CD14-positive monocyte (primary cell): ENCODE results near the gene SLC9A7. TPM values are rescaled to one million over a fixed set of nuclear protein-coding genes. Genes with fewer than 3 reads are reported as not detected.

Source experiments
- DNase-seq, 3 donors: peaks; one replicate each; pipeline ENCODE4 v3.0.0-alpha.2; 2011 to 2022
- H2AFZ ChIP-seq: 2 replicates; pipeline ENCODE4 v1.6.0; 2012; ENCODE audit warnings: mild to moderate bottlenecking, low read depth, low read length, inconsistent platforms; ENCODE audit not compliant: insufficient read depth, poor library complexity, severe bottlenecking
- H3K27ac ChIP-seq, 2 donors: 1 replicate in 1 of 2; 2 replicates in 1 of 2; pipeline ENCODE4 v1.5.1; 2012 to 2013; ENCODE audit warnings: low read length in 2 of 2, control low read depth in 1 of 2, inconsistent platforms in 1 of 2, low read depth in 1 of 2, mild to moderate bottlenecking in 1 of 2
- H3K27me3 ChIP-seq, 2 donors: one replicate each; pipeline versions ENCODE4 v1.6.0 to v1.6.1; 2011 to 2013; ENCODE audit warnings: low read length in 2 of 2; ENCODE audit not compliant: control insufficient read depth in 2 of 2, insufficient read depth in 2 of 2
- H3K36me3 ChIP-seq, 2 donors: replicated peaks in 1 of 2; 1 replicate in 1 of 2; 2 replicates in 1 of 2; pipeline versions ENCODE4 v1.5.1 to v1.6.1; 2012 to 2013; ENCODE audit warnings: low read length in 2 of 2, control low read depth in 1 of 2, inconsistent platforms in 1 of 2, mild to moderate bottlenecking in 1 of 2; ENCODE audit not compliant: insufficient read depth in 2 of 2, control insufficient read depth in 1 of 2
- H3K4me1 ChIP-seq, 2 donors: 1 replicate in 1 of 2; 2 replicates in 1 of 2; pipeline versions ENCODE4 v1.5.1 to v1.6.1; 2012 to 2013; ENCODE audit warnings: low read length in 2 of 2, control low read depth in 1 of 2, inconsistent platforms in 1 of 2, mild to moderate bottlenecking in 1 of 2, moderate library complexity in 1 of 2; ENCODE audit not compliant: insufficient read depth in 2 of 2, control insufficient read depth in 1 of 2
- H3K4me2 ChIP-seq: replicated peaks from 2 replicates; pipeline ENCODE3; 2012; ENCODE audit warnings: low read length, moderate library complexity, mild to moderate bottlenecking; ENCODE audit not compliant: poor library complexity, severe bottlenecking; ENCODE audit errors: extremely low read depth
- H3K4me3 ChIP-seq, 3 experiments: fragments of 200-600 bp in 1 of 3; sonication (generic) in 1 of 3; replicated peaks in 1 of 3; 1 replicate in 2 of 3; 2 replicates in 1 of 3; pipeline ENCODE4 v1.5.1; 2011 to 2013; ENCODE audit warnings: low read length in 3 of 3, mild to moderate bottlenecking in 3 of 3, control low read depth in 2 of 3, low read depth in 2 of 3, inconsistent platforms in 1 of 3, moderate library complexity in 1 of 3
- H3K79me2 ChIP-seq: 2 replicates; pipeline ENCODE4 v1.6.0; 2012; ENCODE audit warnings: mild to moderate bottlenecking, control low read depth, inconsistent platforms, low read length, moderate library complexity; ENCODE audit not compliant: insufficient read depth
- H3K9ac ChIP-seq: 2 replicates; pipeline ENCODE4 v1.6.0; 2017; ENCODE audit warnings: low read length, mild to moderate bottlenecking; ENCODE audit not compliant: insufficient read depth, poor library complexity, severe bottlenecking
- H3K9me3 ChIP-seq, 2 donors: replicated peaks in 1 of 2; 1 replicate in 1 of 2; 2 replicates in 1 of 2; pipeline versions ENCODE4 v1.5.1 to v1.6.1; 2012 to 2013; ENCODE audit warnings: low read length in 2 of 2, control low read depth in 1 of 2; ENCODE audit not compliant: control insufficient read depth in 1 of 2, insufficient read depth in 1 of 2
- H4K20me1 ChIP-seq: 2 replicates; pipeline ENCODE4 v1.6.0; 2012; ENCODE audit warnings: mild to moderate bottlenecking, low read length, control low read depth, moderate library complexity; ENCODE audit not compliant: insufficient read depth
- H3K27ac Mint-ChIP-seq, 7 donors: one replicate each; pipeline ENCODE4 v1.8.0; 2020; ENCODE audit warnings: mild to moderate bottlenecking in 7 of 7, mixed read lengths in 7 of 7, moderate library complexity in 6 of 7, inconsistent platforms in 2 of 7
- H3K27me3 Mint-ChIP-seq, 3 donors: one replicate each; pipeline ENCODE4 v1.8.0; 2021 to 2022; ENCODE audit warnings: low read depth in 3 of 3, mild to moderate bottlenecking in 3 of 3, mixed read lengths in 3 of 3, moderate library complexity in 3 of 3, inconsistent platforms in 1 of 3
- H3K36me3 Mint-ChIP-seq, 2 donors: one replicate each; pipeline ENCODE4 v1.8.0; 2020; ENCODE audit warnings: mixed read lengths in 2 of 2, inconsistent platforms in 1 of 2, mild to moderate bottlenecking in 1 of 2
- H3K4me1 Mint-ChIP-seq: one replicate; pipeline ENCODE4 v1.8.0; 2020; ENCODE audit warnings: mild to moderate bottlenecking, mixed read lengths
- H3K4me3 Mint-ChIP-seq, 2 donors: one replicate each; pipeline ENCODE4 v1.8.0; 2020; ENCODE audit warnings: mild to moderate bottlenecking in 2 of 2, mixed read lengths in 2 of 2, moderate library complexity in 1 of 2
- H3K9me3 Mint-ChIP-seq, 7 donors: one replicate each; pipeline ENCODE4 v1.8.0; 2020 to 2022; ENCODE audit warnings: mixed read lengths in 7 of 7, mild to moderate bottlenecking in 6 of 7, moderate library complexity in 6 of 7, inconsistent platforms in 2 of 7
- WGBS: methylation state at CpG from one replicate; pipeline ENCODE4 v1.1.5; 2013; ENCODE audit warnings: missing lambda C conversion rate; ENCODE audit not compliant: insufficient coverage; 5-methylcytosine and 5-hydroxymethylcytosine counted together
- intact Hi-C, 2 donors: fragments of 100-400 bp; cut with micrococcal nuclease; formaldehyde crosslinking; loops; one replicate each; pipeline versions ENCODE4 v1.15.0 to v1.15.1; 2023
- polyA plus RNA-seq, 3 donors: library from polyadenylated mRNA; depleted of rRNA in 1 of 3; unstranded in 2 of 3; stranded (reverse) in 1 of 3; fragments of 300-500 nt in 2 of 3; fragments of >200 nt in 1 of 3; fragmentation: Illumina TruSeq in 2 of 3; gene quantifications; 1 replicate in 2 of 3; 2 replicates in 1 of 3; pipeline ENCODE4 v1.2.3, GENCODE V29; 2012 to 2021
- TF ChIP-seq, protein P1 (sequence below): fragments of 200-600 bp; IDR thresholded peaks from one replicate; pipeline ENCODE4 v1.8.0; 2022; ENCODE audit warnings: antibody characterized with exemption, mild to moderate bottlenecking

The SLC9A7 gene
- polyA plus RNA-seq, 3 donors, result 0.73 to 2.0 (median 1.0) TPM

DNA sequence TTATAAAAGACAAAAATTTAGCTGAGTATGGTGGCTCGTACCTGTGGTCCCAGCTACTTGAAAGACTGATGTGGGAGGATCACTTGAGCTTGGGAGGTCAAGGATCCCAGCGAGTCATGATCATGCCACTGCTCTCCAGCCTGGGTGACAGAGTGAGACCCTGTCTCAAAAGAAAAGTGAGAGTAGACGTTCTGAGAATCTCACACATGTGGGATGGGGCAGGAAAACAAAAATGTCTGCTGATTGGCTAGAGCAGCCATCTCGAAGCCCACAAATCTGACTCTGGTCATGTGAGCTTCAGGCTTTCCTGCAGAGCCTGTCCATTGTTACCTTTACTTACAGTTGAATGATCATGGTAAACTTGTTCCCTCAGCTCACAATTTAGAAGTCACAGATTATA, 23.1 kb upstream of the SLC9A7 start:
- H3K36me3 ChIP-seq, result no peaks in the 10 kb centered on the region
- no peaks in the 10 kb centered on the region for H3K27me3 ChIP-seq
- no peak for DNase-seq
- no peak overlapping the region for H2AFZ ChIP-seq
- Mint-ChIP-seq H3K4me1 (peaks cover 8% of the 10 kb centered on the region), H3K36me3 (no peaks in the 10 kb centered on the region), H3K9me3 (peaks cover 0 to 5% (median 0%) of the 10 kb centered on the region in 7 donors), H3K4me3 (no peak overlapping the region), H3K27ac (no peak overlapping the region), H3K27me3 (peaks cover 0 to 20% (median 2%) of the 10 kb centered on the region in 3 donors)
- no peaks in the 10 kb centered on the region for H3K9me3 ChIP-seq
- H3K9ac ChIP-seq, result no peak overlapping the region
- 100% methylated on average over 2 of the region's 4 CpGs for WGBS
- no peaks in the 10 kb centered on the region for H4K20me1 ChIP-seq
- H3K4me2 ChIP-seq, result no peak overlapping the region
- H3K27ac ChIP-seq, result no peak overlapping the region
- no peaks in the 10 kb centered on the region for H3K79me2 ChIP-seq
- H3K4me3 ChIP-seq, result no peak overlapping the region
- TF ChIP-seq, protein P1, sequence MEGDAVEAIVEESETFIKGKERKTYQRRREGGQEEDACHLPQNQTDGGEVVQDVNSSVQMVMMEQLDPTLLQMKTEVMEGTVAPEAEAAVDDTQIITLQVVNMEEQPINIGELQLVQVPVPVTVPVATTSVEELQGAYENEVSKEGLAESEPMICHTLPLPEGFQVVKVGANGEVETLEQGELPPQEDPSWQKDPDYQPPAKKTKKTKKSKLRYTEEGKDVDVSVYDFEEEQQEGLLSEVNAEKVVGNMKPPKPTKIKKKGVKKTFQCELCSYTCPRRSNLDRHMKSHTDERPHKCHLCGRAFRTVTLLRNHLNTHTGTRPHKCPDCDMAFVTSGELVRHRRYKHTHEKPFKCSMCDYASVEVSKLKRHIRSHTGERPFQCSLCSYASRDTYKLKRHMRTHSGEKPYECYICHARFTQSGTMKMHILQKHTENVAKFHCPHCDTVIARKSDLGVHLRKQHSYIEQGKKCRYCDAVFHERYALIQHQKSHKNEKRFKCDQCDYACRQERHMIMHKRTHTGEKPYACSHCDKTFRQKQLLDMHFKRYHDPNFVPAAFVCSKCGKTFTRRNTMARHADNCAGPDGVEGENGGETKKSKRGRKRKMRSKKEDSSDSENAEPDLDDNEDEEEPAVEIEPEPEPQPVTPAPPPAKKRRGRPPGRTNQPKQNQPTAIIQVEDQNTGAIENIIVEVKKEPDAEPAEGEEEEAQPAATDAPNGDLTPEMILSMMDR, result no peak
- peaks cover 3 to 6% of the 10 kb centered on the region in 2 donors for H3K4me1 ChIP-seq
- intact Hi-C loops, result no loop called here

DNA sequence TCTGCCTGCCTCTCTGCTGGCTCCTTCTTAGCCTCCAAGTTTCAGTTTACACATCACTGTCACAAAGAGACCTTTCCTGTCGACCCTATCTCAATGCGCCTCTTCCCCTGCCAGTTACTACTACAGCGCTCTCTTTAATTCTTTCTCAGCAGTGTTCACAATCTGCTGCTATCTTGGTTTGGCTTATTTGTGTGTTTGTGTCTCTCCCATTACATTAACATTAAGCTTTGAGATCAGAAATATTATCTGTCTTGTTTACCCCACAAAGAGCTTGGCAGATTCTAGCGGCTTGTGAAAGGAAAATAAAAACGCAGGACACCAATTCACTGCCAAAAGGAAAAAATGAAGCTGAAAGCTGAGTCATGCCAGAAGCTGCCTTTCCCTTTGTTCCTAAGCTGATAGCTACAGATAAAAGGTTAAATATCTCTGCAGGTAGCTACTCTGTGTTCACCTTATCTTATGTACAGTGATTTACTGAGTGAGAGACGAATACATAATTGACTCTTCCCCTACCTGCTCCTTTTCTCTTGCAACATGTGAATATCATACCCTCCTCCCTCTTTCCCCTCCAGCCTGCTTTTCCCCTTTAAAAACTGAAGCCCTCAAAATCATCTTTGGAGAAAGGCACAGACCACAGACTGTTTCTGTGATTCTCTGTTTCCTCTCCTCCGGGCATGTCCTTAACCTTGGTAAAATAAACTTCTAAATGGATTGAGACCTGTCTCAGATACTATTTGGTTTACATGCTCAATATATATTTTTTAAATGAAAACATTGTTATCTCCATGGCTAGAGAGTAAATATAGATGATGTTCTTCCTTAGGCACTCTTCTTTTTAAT, 19.3 kb upstream of the SLC9A7 start:
- Histone ChIP-seq H3K36me3 (no peaks in the 10 kb centered on the region), H3K4me1 (no peaks in the 10 kb centered on the region), H3K79me2 (no peaks in the 10 kb centered on the region), H3K27me3 (no peaks in the 10 kb centered on the region), H2AFZ (no peak overlapping the region), H4K20me1 (no peaks in the 10 kb centered on the region), H3K4me2 (no peak overlapping the region), H3K9ac (no peak overlapping the region), H3K27ac (no peak overlapping the region), H3K4me3 (no peak overlapping the region), H3K9me3 (no peaks in the 10 kb centered on the region)
- TF ChIP-seq, protein P1, result no peak
- peaks cover 2% of the 10 kb centered on the region for H3K4me1 Mint-ChIP-seq
- no peaks in the 10 kb centered on the region for H3K36me3 Mint-ChIP-seq
- no CpG with 5 or more reads among the region's 7 CpGs for WGBS
- H3K9me3 Mint-ChIP-seq, result peaks cover 0 to 4% (median 0%) of the 10 kb centered on the region in 7 donors
- H3K4me3 Mint-ChIP-seq, result peak overlapping the region in 1 of 2 donors; percentile 59
- peak overlapping the region in 1 of 7 donors; percentile 72 for H3K27ac Mint-ChIP-seq
- no peak for DNase-seq
- peaks cover 0 to 14% (median 2%) of the 10 kb centered on the region in 3 donors for H3K27me3 Mint-ChIP-seq
- intact Hi-C loops, result no loop called here
